HG02943 (cell line): ENCODE data around the gene RGS6.

ENCODE experiments used
- ATAC-seq: cut with Tn5 transposase; IDR thresholded peaks from one replicate; pipeline ENCODE4 v1.9.1; 2021; ENCODE audit warnings: mild to moderate bottlenecking, low read depth, moderate library complexity; ENCODE audit not compliant: unreplicated experiment

Gene RGS6

DNA sequence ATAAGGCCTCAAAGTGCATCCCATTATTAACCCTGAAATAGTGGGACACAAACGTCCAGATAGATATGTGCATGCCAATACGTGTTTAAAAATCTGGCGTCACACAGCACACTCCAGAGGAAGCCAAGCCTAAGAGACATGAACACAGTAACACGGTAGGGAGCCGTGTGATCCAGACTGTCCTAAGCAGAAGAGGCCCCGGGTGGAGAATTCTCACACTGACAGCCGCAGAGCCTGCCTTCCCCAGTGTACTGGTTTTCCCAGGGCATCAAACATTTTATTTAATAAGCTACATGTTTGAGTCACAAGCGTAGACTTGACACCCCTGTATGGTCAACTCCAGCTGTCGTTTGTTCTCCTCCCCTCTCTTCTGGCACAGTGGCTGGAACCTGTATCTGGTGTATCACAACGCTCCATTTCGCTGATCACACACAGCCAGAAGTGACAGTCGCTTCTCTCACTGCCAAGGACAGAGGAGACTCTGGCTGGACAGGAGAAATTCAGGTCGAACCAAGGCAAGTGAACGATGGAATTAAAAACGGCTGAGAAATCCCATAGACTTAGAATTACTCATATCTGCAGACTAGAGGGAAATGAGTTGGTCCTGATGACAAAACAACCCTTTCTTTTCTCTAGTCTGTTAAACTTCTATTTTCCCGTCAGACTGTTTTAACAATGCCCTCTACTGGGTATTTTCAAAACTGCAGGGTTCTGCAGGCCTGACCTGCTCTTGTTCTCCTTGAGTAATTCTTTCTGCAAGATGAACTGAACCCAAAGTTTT, 359.9 kb downstream of the RGS6 start:
- ATAC-seq = no peak

DNA sequence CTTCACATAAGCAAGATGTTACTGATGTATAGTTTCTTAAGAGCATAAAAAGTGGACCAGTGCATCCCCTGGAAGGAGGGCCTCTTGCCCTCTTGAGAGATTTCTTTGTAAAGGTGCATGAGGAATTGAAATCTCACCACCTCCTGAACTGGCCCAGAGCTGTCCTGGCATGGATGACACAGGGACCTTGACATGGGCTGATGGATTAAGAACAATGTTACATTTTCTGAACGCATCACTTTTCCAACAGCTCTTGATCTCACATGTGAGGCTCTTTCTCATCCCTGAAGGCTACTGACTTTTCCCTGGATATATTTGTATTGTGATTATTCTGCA, 360.4 kb downstream of the RGS6 start:
- ATAC-seq = no peak

DNA sequence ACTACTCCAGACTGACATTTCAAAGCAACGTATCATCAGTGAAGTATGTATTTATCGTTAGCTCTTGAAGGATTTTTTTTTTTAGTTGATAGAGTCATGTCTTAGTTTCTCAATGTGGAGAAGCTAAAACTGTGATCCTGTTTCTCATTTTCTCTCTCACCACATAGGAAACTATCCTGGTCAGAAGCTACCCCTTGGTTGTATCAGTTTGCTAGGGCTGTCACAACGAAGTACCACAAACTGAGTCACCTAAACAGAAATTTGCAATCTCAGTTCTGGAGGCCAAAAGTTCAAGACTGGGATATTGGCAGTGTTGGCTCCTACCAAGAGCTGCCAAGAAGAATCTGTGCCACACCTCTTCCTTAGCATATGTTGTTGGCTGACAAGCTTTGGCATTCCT, 369.1 kb downstream of the RGS6 start:
- no peak for ATAC-seq

DNA sequence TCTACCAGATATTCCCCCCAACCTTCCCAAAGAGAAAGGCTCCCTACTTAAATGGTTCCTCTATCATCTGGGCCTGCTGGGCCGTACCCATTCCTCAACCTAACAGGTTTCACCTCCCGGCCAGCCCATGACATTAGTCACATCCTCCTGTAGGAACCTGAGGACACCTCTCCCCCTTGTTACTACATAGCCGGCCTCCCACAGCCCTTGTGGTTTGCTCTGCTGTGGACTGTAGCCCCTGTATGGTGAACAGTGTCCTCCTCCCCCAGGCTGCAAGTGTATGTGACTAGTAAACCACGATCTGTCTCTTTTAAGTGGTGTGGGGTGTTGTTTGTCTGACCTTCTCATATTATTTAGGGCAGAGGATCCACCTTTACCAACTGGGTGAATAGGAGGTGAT, 371.7 kb downstream of the RGS6 start:
- ATAC-seq = no peak

DNA sequence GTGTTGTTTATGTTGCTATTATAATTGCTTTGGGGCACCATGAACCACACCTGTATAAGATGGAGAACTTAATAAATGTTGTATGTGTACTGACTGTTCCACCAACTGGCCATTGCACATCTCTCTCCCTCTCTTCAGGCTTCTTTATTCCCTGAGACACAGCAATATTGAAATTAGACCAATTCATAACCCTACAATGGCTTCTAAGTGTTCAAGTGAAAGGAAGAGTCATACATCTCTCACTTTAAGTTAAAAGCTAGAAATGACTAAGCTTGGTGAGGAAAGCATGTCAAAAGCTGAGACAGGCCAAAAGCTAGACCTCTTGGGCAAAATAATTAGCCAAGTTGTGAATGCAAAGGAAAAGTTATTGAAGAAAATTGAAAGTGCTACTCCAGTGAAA, 373.3 kb downstream of the RGS6 start:
- no peak for ATAC-seq

DNA sequence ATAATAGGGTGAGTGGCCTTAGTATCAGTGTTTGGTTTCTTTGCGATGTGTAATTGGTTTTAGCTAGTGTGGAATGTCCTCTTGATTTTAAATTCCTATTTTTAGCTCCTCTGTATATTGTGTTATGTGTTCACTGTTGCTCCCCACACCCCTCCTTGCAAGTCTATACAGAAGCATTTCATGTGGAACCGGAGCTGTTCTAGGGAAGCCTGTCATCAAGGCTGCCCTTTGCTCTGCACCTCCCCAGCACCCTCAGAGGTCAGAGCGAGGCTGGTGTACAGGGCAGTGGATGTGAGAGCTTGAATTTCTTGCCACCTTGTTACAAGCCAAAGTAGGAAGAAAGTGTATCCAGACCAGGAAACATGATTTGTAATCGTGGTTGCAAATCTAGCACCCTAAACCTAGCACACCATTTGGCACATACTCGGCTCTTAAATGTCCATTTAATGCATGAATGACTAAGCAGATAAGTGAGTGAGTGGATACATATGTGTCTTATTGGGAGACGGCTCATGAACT, 376.8 kb downstream of the RGS6 start:
- ATAC-seq = no peak

DNA sequence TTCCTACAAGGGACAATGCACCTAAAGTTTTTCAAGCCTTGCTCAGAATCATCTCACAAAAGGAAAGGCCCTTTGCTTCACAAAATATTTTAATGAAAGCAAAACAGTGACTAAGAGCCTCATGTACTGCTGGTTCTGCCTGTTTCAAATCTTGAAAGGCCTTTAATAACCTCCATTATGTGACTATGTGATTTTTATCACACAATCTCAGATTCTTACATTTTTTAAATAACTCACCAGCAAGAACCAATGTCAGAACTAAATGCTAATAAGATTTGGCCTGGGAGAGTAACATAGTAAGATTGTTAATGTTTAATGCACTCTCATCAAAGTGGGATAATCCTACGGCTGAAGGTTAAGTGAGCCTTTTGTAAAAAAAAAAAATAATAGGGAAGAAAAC, 378.9 kb downstream of the RGS6 start:
- no peak for ATAC-seq

DNA sequence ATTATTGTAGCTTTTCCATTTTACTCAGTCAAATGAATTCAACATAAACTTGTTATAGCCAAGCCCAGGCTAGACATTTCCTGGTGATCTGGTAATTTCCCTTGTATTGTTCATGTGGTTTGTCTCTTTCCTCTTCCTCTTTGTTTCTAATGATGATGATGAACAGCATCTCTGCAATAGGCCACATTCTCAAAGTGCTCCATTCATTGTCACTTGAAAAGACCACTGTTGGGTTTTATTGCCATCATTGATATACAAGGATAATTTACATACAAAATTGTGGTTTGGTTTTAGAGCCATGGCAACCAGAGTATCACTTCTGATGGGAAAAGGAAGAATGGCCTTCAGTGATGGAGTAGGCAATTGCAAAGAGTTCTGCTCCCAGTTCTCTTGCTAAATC, 379.3 kb downstream of the RGS6 start:
- no peak for ATAC-seq

DNA sequence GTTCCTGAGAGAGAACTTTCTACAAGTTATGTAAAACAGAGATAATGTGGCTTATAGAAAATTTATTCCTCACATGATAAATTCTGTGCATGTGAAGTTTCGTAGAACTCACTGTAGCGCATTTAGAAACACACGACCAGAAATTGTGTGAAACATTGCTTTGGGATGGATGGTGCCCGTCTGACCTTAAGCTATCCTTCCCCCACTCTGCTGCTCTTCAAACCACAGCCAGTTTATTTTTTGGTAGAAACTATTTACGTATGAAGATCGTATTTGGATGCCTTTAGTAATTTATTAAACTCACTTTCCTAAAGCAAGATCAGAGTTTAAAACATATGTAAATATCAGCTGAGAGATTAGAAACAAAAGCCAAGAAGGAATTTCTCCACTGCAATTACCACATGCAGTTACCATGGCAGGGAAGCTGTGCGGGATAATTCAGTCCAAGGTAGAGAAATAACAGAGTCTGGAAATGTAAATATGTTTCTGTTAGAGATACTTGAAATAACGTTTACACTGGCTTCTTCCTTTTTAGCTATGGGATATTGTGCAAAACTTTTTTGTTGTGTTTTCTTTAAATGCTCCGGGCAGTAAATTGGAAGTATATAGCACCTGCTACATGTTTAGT, 382.7 kb downstream of the RGS6 start:
- ATAC-seq = no peak

DNA sequence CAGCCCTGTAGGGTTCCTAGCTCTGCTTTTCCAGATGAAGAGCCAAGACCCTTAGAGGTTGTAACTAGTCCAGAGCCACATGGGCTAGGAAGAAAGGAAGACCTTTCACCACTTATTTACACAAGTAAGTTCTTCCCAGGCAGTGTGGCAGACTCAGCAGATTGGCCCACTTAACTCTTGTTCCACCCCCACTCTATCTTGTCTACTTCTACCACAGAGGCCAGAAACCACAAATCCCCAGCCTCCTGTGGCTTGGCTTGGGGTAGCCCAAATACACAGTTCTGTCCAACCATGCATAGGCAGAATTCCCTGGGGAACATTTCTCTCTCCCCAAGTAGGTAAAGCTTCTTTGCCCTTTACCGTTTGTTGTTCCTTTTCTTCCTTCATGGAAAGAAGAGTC, 383.5 kb downstream of the RGS6 start:
- no peak for ATAC-seq

DNA sequence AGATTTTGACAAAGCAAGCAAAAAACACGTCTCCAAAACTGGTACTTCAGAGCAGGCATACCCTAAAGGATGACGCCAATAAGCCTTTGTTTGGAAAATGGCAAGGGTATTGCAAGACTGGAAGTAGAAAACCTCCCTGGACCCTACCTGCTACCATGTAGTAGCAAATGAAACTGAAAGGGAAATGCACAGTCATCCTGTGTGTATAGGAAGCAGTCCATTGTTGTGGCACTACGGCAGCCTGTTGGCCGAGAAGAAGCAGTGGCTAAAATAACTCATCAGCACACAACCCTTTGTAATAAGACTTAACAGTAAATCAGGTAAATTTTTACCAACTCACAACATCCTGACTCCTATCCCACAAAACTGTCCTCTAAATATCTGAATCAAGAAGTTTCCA, 386.4 kb downstream of the RGS6 start:
- ATAC-seq = no peak

DNA sequence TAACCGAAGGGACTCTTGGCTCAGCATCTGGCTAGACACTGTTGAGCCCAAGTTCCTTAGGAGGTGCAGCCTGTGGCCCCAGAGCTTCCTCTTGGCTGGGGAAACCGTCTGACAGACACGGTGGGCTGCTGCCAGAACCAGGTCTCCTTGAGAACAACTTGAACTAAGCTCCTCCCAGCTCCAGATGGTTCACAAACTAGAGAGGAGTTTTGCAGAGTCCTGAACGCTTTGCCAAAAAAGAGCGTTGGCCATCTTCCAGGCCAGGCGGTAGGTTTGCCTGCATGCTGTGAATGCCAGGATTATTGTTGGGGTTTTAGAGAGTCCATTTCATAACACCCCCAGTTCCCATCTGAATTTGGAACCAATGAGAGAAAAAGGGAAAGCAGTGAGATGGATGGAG, 399.8 kb downstream of the RGS6 start:
- no peak for ATAC-seq

DNA sequence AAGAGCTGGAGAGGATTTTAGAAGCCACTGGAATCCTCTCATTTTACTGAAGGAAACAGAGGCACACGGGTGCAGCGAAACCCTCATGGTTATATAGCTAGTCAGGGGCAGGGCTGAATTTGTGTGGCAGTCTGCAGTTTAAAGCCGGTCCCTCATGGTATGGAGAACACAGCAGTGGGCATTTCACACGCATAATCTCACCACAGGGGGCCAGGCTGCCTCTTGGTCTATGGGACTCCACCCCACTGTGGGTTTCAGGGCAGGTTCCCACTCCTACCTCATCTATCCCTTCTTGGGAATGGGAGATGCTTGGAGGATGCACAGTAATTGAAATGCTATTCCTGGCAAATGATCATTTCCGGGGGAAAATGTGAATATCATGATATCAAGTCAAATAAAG, 400.6 kb downstream of the RGS6 start:
- ATAC-seq = no peak

DNA sequence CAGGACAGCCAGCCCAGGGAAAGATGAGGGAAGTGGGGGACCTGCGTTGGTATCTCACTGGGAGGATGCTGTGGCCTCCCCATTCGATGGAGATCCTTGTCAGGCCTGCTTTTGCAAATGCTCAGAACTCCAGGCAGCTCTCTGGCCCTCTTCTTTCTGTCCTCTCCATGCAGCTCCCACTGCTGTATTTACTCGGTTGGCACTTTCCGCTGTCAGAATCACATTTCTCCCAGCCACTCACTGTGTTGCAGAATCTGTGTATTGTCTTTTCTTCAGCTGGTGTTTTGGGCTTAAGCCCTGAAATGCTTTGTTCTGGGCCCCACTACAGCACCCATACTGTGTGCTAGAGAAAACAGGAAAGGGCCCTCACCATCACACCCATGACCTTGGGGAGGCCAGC, 401.1 kb downstream of the RGS6 start:
- no peak for ATAC-seq

DNA sequence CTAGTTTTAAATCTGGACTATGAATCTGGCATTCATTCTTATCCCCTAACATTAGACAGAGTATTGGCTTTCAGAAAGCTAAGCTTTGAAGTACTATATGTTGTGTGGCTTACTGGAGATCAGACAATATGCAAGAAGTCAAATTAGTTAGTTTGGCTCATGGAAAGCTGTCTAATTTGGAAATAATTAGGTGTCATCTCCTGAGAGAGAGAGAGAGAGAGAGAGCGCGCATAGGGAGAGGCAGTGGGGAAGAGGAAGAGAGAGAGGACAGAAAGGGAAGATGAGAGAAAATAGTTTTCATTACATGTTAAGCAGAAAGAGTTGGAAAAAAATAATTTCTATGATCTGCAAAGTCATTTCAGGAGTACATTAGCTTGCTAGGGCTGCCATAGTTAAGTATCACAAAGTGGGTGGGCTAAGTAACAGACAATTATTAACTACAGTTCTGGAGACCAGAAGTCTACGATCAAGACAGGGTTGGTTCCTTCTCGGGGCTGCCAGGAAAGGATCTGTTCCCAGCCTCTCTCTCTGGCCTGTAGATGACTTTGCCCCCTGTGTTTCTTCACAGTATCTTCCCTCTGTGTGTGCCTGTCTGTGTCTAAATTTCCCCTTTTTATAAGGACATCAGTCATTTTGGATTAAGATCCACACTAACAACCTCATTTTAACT, 404.2 kb downstream of the RGS6 start:
- no peak for ATAC-seq

DNA sequence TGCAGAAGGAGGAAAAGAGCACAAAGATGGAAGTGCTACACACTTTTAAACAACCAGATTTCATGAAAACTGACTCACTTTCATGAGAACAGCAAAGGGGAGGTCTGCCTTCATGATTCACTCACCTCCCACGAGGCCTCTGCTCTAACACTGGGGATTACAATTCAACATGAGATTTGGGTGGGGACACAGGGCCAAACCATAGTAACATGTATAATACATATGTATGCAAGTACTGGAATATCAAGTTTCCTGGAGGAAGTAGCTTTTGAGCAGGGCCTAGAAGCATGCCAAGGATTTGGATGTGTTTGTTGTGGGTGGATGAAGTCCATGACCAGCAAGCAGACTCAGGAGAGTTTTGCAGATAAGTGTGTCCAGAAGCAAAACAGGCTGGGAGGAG, 409.0 kb downstream of the RGS6 start:
- ATAC-seq = no peak

DNA sequence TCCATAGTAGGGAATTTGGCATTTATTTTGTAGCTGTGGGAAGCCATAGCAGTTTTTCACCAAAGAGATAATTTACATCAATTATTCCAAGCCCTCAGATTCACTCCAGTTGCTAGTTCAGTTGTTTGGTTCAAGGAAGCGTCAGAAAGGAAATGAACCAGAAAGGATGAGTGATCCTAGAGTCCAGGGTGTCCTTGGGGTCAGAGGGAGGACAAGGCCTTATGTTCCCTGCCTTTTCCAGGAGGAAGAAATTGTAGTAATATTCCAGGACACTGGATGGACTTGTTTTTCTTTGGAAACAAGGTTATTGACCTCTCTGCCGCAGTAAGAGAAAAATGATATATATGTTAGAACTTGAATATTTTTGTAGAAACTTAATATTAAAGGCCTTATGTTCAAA, 409.5 kb downstream of the RGS6 start:
- ATAC-seq = no peak

DNA sequence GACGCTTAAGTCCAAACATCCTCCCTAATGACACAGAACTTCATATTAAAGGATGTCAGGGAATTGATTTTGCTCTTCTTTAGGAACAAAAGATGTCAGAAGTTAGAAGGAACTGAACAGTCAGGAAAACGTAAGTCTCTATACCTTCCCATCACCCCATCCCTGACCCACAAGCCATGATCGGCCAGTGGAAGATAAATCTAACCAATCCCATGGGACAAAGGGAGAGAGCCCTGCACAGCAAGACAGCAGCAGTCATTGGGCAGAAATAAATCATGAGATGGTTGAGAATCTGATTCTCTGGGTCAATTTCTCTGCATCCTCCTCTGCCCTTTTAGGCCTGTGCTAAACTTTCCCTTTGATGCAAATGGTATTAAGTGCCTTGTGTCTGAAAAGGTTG, 414.9 kb downstream of the RGS6 start:
- ATAC-seq = no peak

DNA sequence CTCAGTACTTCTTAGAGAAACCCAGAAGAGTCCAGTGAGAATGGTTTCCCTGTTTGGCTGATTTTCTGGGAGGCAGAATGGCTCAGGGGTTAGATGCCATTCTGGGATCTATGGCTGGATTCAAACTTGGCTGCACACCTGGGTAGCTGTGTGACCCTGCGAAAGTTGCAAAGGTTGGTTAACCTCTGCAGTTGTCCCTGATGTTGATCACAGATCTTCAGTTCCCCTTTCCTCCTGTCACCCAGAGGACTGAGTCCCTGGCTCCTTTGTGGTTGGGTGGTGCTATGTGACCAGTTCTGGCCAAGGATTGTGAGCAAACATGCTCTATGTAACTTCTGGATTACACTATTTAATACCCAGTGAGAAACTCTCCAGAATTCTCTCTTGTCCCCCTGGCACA, 418.0 kb downstream of the RGS6 start:
- no peak for ATAC-seq

DNA sequence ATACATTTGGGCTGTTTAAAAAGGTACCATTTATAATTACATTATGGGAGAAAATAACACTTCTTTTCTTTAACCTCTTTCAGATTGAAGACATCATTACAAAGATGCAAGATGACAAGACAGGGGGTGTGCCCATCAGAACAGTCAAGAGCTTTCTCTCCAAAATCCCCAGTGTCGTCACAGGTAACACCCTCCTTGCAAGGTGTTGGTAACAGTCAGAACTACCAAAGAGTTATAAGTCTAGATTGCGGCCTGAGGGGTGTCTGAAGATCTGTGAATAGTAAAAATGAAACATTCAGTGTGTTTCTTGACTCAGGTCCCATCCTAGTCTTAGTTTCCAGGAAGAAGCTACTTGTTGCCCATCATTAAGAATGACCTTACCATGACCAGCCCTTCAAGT, 419.8 kb downstream of the RGS6 start:
- no peak for ATAC-seq

DNA sequence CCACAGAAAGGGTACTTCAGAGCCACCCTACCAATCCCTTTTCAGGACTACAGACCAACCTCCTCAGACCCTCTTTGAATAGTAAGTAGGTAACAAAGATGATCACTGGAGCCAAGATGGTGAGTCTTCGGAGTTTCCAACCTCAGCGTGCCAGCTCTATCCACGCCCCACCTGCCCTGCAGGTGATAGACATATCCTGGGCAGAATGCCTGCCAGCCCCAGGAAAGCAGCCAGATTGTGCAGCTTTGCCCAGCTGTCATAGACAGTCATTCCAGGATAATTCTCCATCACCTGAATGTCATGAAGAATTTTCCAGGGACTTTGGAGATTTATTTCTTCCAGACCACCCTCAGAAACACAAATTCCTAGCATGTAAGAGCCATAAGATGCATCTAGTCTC, 434.4 kb downstream of the RGS6 start:
- no peak for ATAC-seq

DNA sequence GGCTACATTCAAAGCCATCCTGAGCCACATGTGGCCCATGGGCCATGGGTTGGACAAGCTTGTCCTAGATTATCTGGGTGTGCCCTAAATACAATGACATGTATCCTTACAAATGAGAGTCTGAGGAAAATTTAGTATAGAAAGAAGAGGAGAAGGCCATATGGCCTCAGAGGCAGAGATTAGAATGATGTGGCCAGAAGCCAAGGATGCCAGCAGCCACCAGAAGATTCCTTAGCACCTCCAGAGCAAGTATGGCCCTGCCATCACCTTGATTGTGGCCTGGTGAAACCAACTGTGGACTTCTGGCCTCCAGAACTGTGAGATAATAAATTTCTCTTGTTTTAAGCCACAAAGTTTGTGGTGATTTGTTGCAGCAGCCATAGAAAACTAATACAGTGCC, 436.9 kb downstream of the RGS6 start:
- ATAC-seq = no peak
